WTC11 (cell line): ENCODE data around the gene CDK11B.

Source experiments
- OVOL2 ChIP-seq: fragments of 250-450 bp; sonication (Bioruptor Pico); IDR thresholded peaks from 2 replicates; pipeline ENCODE4 v1.9.0; 2021; ENCODE audit warnings: mild to moderate bottlenecking, borderline replicate concordance
- TF ChIP-seq, protein P1 (sequence below): fragments of 200-600 bp; IDR thresholded peaks from 2 replicates; pipeline ENCODE4 v1.8.0; 2022; ENCODE audit warnings: antibody characterized with exemption

DNA sequence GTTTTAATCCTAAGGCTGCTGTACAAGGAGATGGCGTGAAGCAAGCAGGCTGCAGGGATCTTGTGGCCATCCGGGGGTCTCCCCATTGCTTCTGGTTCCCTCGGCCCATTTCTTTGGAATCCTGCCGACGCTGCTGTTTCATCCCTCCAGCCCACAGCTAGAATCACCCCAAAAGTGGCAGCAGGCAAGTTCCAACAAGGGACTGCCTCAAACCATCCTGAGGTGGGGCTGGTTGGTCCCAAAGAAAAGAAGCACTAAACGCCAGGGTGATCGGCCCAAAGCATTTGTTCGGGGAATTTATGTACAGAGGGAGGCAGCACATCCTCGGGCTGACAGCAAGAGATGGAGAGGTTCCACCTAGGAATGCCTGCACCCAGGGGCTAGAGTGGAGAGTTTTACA, 48.0 kb downstream of the CDK11B start:
- TF ChIP-seq, protein P1, sequence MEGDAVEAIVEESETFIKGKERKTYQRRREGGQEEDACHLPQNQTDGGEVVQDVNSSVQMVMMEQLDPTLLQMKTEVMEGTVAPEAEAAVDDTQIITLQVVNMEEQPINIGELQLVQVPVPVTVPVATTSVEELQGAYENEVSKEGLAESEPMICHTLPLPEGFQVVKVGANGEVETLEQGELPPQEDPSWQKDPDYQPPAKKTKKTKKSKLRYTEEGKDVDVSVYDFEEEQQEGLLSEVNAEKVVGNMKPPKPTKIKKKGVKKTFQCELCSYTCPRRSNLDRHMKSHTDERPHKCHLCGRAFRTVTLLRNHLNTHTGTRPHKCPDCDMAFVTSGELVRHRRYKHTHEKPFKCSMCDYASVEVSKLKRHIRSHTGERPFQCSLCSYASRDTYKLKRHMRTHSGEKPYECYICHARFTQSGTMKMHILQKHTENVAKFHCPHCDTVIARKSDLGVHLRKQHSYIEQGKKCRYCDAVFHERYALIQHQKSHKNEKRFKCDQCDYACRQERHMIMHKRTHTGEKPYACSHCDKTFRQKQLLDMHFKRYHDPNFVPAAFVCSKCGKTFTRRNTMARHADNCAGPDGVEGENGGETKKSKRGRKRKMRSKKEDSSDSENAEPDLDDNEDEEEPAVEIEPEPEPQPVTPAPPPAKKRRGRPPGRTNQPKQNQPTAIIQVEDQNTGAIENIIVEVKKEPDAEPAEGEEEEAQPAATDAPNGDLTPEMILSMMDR: no peak
- no peak for TF ChIP-seq OVOL2 (CRISPR knock-in tag)
